ENCODE data around the gene CELF2. TPM values are rescaled to one million over a fixed set of nuclear protein-coding genes. Genes with fewer than 3 reads are reported as not detected.

CELF2 gene
- total RNA-seq, 1 donor from 2014 or later: 33.8 TPM

GRCh38 chr10:11057994-11058393, 40.3 kb downstream of the CELF2 start:
- Mint-ChIP-seq H3K4me3 (ENCODE audit: unreplicated experiment) (no peak overlapping the region), H3K4me1 (ENCODE audit: unreplicated experiment) (no peaks in the 10 kb centered on the region)

GRCh38 chr10:11058965-11059364, 41.3 kb downstream of the CELF2 start:
- no peak overlapping the region for H3K4me3 Mint-ChIP-seq (ENCODE audit: unreplicated experiment)
- DNase-seq (ENCODE audit: extremely low spot score, unreplicated experiment): no peak
- H3K27ac Mint-ChIP-seq (ENCODE audit: unreplicated experiment): no peak overlapping the region
- H3K9me3 Mint-ChIP-seq (ENCODE audit: unreplicated experiment): peaks cover 11% of the 10 kb centered on the region
- H3K36me3 Mint-ChIP-seq (ENCODE audit: unreplicated experiment): no peaks in the 10 kb centered on the region
- H3K27me3 Mint-ChIP-seq (ENCODE audit: unreplicated experiment): no peaks in the 10 kb centered on the region
- TF ChIP-seq CTCF (IDR thresholded peaks at IDR 0.05): no peak
- no peaks in the 10 kb centered on the region for H3K4me1 Mint-ChIP-seq (ENCODE audit: unreplicated experiment)

More at GRCh38 chr10:11057994-11058393, 40.3 kb downstream of the CELF2 start:
- Mint-ChIP-seq H3K27me3 (ENCODE audit: unreplicated experiment) (no peaks in the 10 kb centered on the region), H3K9me3 (ENCODE audit: unreplicated experiment) (peaks cover 11% of the 10 kb centered on the region), H3K27ac (ENCODE audit: unreplicated experiment) (no peak overlapping the region), H3K36me3 (ENCODE audit: unreplicated experiment) (no peaks in the 10 kb centered on the region)
- DNase-seq (ENCODE audit: extremely low spot score, unreplicated experiment): no peak
- no peak for TF ChIP-seq CTCF (IDR thresholded peaks at IDR 0.05)

GRCh38 chr10:11063856-11064255, 46.2 kb downstream of the CELF2 start:
- H3K27ac Mint-ChIP-seq (ENCODE audit: unreplicated experiment): no peak overlapping the region
- no peak overlapping the region for H3K4me3 Mint-ChIP-seq (ENCODE audit: unreplicated experiment)
- peaks cover 11% of the 10 kb centered on the region for H3K9me3 Mint-ChIP-seq (ENCODE audit: unreplicated experiment)
- no peak for DNase-seq (ENCODE audit: extremely low spot score, unreplicated experiment)
- no peaks in the 10 kb centered on the region for H3K27me3 Mint-ChIP-seq (ENCODE audit: unreplicated experiment)
- no peaks in the 10 kb centered on the region for H3K36me3 Mint-ChIP-seq (ENCODE audit: unreplicated experiment)
- TF ChIP-seq CTCF (IDR thresholded peaks at IDR 0.05): no peak
- H3K4me1 Mint-ChIP-seq (ENCODE audit: unreplicated experiment): no peaks in the 10 kb centered on the region

- Mint-ChIP-seq H3K36me3 (ENCODE audit: unreplicated experiment) (no peaks in the 10 kb centered on the region), H3K4me1 (ENCODE audit: unreplicated experiment) (no peaks in the 10 kb centered on the region), H3K9me3 (ENCODE audit: unreplicated experiment) (peaks cover 11% of the 10 kb centered on the region), H3K27ac (ENCODE audit: unreplicated experiment) (no peak overlapping the region), H3K4me3 (ENCODE audit: unreplicated experiment) (no peak overlapping the region), H3K27me3 (ENCODE audit: unreplicated experiment) (no peaks in the 10 kb centered on the region)
- DNase-seq (ENCODE audit: extremely low spot score, unreplicated experiment): no peak
- no peak for TF ChIP-seq CTCF (IDR thresholded peaks at IDR 0.05)
Observed at GRCh38 chr10:11064832-11065231, 47.2 kb downstream of the CELF2 start.

GRCh38 chr10:11065567-11065966, 47.9 kb downstream of the CELF2 start:
- Mint-ChIP-seq H3K4me3 (ENCODE audit: unreplicated experiment) (no peak overlapping the region), H3K36me3 (ENCODE audit: unreplicated experiment) (no peaks in the 10 kb centered on the region), H3K4me1 (ENCODE audit: unreplicated experiment) (no peaks in the 10 kb centered on the region), H3K27me3 (ENCODE audit: unreplicated experiment) (no peaks in the 10 kb centered on the region), H3K27ac (ENCODE audit: unreplicated experiment) (no peak overlapping the region), H3K9me3 (ENCODE audit: unreplicated experiment) (peaks cover 11% of the 10 kb centered on the region)
- no peak for DNase-seq (ENCODE audit: extremely low spot score, unreplicated experiment)
- no peak for TF ChIP-seq CTCF (IDR thresholded peaks at IDR 0.05)

Measured in osteocyte (in vitro differentiated cells).